GM08714 (cell line): ENCODE measurements around the gene CALML6.

ENCODE experiments used
- H3K4me3 ChIP-seq: fragments of 200-500 bp; sonication (Bioruptor generic); 2 replicates; pipeline ENCODE4 v1.5.1; 2014; ENCODE audit warnings: mild to moderate bottlenecking, low read length, inconsistent platforms
- ZNF274 ChIP-seq: IDR thresholded peaks from 2 replicates; pipeline ENCODE4 v1.6.1; 2012; ENCODE audit warnings: mild to moderate bottlenecking, low read depth, low read length

Gene CALML6

DNA sequence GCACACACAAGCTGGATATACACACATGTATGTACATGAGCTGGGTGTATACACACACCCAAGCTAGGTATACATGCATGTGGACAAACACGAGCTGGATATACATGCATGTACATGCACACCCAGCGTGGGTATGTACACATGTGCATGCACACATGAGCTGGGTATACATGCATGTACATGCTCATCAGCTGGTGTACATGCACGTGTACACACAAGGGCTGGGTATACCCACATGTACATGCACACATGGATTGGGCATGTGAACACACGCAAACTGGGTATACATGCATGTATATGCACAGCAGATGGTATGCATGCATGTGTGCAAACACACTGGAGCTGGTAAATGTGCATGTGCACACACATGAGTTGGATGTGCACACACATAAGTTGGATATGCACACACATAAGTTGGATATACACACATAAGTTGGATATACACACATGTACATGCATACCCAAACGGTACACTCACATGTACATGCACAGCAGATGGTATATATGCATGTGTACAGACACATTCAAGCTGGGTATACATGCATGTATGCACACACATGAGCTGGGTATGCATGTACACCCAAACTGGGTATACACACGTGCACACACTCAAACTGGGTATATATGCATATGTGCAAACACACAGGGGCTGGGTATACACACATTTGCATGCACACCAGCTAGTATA, 16.7 kb upstream of the CALML6 start:
- no peak overlapping the region for H3K4me3 ChIP-seq
- no peak for TF ChIP-seq ZNF274

DNA sequence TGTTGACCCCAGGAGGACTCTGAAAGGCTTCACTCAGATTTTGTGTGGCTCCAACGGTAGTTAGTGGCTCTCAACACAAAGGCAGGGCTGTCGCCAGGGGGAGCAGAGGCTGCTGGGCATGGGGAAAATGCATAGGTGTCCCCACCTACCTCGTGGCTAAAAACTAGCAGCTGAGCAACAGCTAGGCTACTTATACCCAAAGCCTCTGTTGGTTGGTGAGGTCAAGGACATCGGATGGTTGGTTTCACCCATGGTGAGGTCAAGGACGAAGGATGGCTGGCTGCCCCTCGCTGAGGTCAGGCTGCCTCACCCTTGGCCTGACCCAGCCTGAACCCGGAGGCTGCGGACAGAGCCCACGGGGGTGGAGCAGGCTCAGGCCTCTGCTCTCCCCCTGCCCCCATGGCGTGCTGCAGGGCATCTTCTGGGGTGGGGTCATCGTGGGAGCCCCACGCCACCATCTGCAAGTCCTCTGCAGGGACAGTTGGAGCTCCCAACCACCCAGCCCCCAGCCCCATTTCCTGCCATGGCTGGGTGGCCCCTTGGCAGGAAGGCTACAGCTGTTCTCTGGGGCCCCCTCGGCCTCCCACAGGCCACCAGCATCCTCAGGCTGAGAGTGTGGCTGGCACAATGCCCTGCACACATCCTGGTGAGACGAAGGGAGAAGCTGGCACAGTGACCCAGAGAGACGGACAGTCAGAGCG, 15.6 kb upstream of the CALML6 start:
- no peak for TF ChIP-seq ZNF274
- no peak overlapping the region for H3K4me3 ChIP-seq

DNA sequence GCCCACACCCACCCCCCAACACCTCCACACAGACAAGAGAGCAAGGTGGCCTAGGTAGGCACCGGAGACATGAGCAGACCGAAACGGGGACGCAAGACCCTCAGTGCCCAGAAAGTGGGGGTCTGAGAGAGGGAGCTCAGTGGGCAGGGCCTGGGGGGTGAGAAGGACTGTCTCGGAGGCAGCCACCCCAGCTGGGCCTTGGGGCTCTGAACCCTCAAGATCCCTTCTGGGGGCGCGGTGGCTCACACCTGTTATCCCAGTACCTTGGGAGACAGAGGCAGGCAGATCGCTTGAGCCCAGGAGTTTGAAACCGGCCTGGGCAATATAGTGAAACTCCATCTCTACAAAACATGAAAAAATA, 15.1 kb upstream of the CALML6 start:
- no peak for TF ChIP-seq ZNF274

DNA sequence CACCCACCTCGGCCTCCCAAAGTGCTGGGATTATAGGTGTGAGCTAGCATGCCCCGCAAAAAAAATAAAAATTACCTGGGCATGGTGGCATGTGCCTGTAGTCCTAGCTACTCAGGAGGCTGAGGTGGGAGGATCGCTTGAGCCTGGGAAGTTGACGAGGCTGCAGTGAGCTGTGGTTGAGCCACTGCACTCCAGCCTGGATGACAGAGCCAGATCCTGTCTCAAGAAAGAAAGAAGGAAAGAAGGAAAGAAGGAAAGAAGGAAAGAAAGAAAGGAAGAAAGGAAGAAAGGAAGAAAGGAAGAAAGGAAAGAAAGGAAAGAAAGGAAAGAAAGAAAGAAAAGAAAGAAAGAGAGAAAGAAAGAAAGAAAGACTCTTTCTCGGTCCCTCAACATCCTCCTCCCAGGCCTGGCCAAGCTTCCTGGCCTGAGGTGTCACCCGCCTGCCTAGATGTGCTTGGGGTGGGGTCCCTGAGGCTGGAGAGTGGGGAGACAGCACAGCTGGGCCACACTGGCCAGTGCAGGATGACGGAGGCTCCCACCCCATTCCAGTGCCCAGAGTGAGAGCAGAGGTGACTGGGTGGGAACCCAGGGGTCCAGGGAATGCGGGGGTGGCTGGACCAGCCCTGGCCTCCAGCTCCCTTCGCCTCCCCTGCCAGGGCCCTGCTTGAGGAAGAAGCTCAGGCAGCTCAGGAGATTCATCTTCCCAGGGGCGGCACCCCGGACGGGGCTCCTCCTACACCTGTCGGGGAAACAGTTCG, 14.0 kb upstream of the CALML6 start:
- no peak overlapping the region for H3K4me3 ChIP-seq
- no peak for TF ChIP-seq ZNF274

More for the DNA sequence above, 15.1 kb upstream of the CALML6 start:
- H3K4me3 ChIP-seq = no peak overlapping the region

DNA sequence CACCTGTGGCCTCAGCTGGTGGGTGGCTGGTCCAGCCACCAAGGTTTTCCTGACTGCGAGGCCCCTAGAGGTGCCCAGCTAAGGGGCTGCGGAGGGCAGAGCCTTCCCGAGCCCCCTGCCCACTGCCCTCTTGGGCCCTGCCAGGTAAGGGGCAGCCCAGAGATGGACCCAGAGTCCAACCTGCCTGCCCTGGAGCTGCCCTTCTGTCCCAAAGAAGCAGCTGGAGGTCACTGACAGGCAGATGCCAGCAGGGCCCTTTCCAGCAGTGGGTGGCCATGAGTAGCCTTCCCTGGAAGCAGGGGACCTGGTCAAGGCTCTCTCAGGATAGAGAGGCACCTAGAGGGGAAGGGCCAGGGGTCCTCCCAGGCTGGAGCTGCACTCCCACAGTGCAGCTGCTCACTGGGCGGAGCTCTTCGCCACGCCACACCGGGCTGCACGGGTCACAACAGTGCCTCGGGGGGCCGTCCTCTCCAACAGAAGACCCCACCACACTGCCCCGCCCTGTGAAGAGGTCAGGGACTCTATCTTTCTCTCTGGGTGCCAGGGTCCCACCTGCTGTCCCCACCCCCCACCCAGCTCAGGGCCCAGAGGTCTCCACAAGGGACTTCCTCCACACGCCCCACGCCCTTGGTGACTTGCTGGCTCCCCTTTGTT, 13.3 kb upstream of the CALML6 start:
- no peak for TF ChIP-seq ZNF274
- no peak overlapping the region for H3K4me3 ChIP-seq

DNA sequence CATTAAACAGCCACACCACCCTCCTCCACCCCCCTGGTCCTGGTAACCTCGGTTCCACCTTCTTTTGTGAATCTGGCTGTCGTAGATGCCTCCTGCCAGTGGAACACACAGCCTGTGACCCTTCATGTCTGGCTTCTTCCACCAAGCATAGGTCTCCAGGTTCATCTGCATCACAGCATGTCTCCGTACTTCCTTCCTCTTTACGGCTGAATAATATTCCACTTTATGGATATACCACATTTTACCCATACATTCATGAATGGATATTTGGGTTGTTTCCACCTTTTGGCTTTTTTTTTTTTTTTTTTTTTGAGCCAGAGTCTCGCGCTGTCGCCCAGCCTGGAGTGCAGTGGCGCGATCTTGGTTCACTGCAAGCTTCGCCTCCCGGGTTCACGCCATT, 11.8 kb upstream of the CALML6 start:
- no peak overlapping the region for H3K4me3 ChIP-seq
- TF ChIP-seq ZNF274 = no peak

DNA sequence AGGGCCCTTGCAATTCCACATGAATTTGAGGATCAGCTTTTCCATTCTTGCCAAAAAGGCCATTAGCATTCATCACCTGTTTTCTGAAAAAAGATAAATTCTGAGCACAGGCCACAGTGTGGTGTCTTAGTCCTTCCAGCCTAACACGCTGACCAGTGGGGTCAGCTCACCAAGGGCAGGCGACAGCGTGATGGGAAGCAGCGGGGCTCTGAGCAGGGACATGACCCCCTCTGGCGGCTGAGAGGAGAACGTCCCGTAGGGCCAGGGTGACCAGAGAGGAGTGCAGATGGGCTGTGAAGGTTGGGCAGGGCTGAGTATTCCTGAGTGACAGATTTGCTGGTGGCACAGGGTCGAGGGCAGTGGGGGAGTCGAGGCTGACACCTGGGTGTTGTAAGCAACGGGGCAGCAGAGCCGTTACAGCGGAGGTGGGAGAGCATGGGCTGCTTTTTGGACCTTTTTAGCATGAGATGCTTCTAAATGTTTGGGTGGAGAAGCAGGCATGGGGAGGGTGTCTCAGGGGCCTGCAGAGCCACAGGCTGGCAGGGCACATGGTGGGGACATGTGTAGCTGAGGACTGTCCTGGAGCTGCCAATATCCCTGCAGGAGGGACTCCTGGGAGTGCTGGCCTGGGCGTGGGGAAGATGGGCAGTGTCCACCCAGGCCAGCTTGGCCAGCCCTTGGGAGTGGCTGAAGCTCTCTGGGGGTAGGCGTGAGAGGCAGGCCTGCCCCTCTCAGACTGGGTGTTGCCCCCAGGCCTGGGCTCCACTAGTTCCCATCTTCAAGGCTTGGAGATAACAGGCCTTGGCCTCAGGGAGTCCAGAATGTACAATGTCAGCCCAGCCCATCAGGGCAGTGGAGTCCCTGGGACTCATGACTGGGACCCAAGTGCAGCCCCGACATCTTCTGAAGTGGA, 8.6 kb upstream of the CALML6 start:
- no peak for TF ChIP-seq ZNF274
- H3K4me3 ChIP-seq = no peak overlapping the region

DNA sequence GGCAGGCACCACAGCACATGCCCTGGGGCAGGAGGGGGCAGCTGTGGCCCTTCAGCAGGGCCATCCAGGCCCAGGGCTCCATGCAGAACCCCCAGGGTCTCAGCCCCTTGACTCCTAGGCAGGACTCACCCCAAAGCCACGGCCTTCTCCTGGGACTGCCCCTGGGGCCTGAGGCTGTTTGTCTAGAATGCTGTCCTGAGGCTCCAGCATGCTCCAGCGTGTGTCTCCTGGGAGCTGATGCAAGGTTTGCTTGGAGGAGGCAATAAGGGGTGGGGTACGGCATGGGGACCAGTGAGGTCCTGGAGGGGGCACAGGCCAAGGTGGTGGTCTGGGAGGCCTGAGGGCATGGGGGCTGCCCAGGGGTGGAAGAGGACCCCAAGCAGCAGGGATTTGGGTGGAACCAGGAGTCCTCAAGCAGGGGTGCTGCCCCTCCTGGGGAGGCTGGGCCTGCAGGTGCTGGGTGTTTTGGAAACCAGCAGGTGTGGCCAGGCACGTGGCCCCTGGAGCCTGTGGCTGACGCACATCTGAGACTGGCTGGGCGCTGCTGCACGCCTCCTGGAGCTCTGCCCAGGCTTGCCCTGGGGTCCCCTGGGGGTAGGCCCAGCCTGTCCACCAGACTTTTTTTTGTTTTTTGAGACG, 7.8 kb upstream of the CALML6 start:
- H3K4me3 ChIP-seq = no peak overlapping the region
- TF ChIP-seq ZNF274 = no peak

DNA sequence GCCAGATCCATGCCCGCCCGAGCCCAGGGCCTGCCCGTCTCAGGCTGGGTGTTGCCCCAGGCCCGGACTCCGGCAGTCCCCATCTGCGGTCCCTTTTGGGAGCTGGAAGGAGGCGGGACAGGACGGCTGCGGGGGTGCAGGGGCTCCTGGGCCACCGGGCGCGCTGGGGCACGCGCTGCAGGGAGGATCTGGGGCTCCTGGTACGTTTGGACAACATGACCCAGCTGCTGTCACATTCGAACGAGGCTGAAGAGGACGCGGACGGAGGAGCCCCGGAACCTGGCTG, 6.6 kb upstream of the CALML6 start:
- TF ChIP-seq ZNF274 = no peak
- H3K4me3 ChIP-seq = peak overlapping the region; percentile 80

DNA sequence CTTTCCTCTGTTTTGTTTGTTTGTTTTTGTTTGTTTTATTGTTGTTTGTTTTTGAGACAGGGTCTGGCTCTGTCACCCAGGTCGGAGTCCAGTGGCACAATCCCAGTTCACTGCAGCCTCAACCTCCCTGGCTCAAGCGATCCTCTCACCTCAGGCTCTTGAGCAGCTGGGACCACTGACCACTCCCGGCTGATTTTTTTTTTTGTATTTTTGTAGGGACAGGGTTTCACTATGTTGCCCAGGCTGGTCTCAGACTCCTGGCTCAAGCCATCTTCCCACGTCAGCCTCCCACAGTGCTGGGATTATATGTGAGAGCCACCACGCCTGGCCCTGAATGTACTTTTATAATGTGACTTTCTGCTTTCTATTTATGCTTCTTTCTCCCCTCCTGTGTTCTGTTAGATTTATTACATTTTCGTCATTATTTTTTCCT, 5.0 kb upstream of the CALML6 start:
- H3K4me3 ChIP-seq = no peak overlapping the region; the same call in 1 of the 2 replicates
- TF ChIP-seq ZNF274 = no peak

DNA sequence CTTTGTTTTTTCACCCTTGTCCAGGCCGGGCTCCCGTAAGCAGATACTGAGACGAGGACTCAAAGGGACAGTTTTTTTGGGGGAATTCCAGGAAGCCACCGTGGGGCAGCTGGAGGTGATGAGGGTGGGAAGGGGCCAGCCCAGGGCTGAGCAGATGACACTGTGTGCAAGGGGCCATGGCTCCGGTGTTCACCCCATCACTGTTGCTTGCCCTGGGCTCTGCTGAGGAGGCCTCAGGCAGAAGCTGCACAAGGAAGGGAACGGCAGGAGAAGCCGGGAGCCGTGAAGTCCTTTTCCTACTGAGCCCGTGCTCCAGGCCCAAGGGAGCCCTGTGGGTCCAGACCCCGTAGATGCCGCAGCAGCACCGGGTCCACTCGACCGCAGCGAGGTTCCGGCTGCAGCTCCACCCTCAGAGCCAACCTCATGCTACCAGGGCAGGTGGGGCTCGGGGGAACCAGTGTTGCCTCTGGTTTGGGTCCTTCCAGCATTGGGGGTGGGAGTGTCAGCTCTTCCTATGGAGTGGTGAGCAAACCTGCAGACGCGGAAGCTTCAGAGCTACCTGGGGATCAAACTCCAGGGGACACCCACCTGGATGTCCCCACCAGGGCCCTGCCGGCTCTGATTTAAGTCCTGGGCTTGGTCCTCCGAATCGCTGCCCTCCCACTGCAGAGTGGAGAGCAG, 4.3 kb upstream of the CALML6 start:
- no peak overlapping the region for H3K4me3 ChIP-seq
- no peak for TF ChIP-seq ZNF274

DNA sequence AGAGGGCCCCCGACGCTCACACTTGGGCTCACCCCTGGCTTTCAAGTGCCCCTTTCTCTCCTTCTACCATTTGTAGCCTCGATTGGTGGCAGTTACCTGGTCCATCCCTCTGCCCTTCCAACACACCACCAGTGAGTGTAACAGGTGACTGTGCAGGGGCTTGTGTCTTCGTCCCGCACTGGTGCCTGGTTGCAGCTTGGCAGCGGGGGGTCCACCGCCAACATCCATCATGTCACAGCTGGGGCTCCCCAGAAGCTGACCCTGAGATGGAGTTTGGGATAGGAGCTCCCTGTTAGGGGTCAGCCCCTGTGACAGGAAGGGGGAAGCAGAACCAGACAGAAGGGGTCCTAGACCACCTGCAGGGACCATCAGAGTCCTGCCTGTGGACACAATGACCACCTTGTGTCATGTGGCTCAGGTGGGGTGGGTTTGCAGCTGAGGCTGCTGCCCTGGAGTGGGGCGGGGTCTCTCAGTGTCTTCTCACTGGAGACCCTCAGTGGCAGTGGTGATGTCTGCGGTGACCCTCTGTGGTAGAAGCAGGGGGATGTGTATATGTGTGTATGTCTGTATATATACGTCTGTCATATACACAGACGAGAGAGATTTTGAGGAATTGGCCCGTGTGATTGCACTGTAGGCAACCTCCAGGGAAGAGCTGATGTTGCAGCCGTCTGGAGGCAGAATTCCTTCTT, 3.6 kb upstream of the CALML6 start:
- TF ChIP-seq ZNF274 = no peak
- H3K4me3 ChIP-seq = no peak overlapping the region
